NT2/D1 (cell line): Measurements from ENCODE around the gene ZNF408.

Experiments used
- DNase-seq: peaks from one replicate; pipeline ENCODE4 v3.0.0-alpha.2; 2011; ENCODE audit warnings: low read depth, low spot score
- H3K27me3 ChIP-seq: 2 replicates; pipeline ENCODE4 v1.6.0; 2011; ENCODE audit warnings: mild to moderate bottlenecking; ENCODE audit not compliant: insufficient read length, insufficient read depth
- H3K36me3 ChIP-seq: 2 replicates; pipeline ENCODE4 v1.6.1; 2011; ENCODE audit warnings: mild to moderate bottlenecking, low read length, mixed read lengths; ENCODE audit not compliant: insufficient read depth, insufficient read length
- H3K4me1 ChIP-seq: 2 replicates; pipeline ENCODE4 v1.5.1; 2011; ENCODE audit not compliant: insufficient read depth, insufficient read length
- H3K4me3 ChIP-seq: 2 replicates; pipeline ENCODE4 v1.5.1; 2011; ENCODE audit warnings: low read depth; ENCODE audit not compliant: insufficient read length
- H3K9ac ChIP-seq: 2 replicates; pipeline ENCODE4 v1.6.0; 2011; ENCODE audit warnings: low read depth; ENCODE audit not compliant: insufficient read length
- H3K9me3 ChIP-seq: 2 replicates; pipeline ENCODE4 v1.5.1; 2011; ENCODE audit warnings: mild to moderate bottlenecking, low read length; ENCODE audit not compliant: insufficient read depth
- SUZ12 ChIP-seq: IDR thresholded peaks from 2 replicates; pipeline ENCODE4 v1.6.1; 2011; ENCODE audit not compliant: insufficient read length, insufficient read depth; ENCODE audit errors: extremely low read depth
- YY1 ChIP-seq: IDR thresholded peaks from 2 replicates; pipeline ENCODE4 v1.6.1; 2011; ENCODE audit not compliant: insufficient read length, insufficient read depth
- ZNF274 ChIP-seq: IDR thresholded peaks from 2 replicates; pipeline ENCODE4 v1.6.1; 2011; ENCODE audit warnings: mild to moderate bottlenecking, low read depth, low read length

The ZNF408 gene

GRCh38 chr11:46671958-46672315 is 28.9 kb upstream of the ZNF408 start:
- no peak overlapping the region for H3K4me3 ChIP-seq
- no peak overlapping the region for H3K9ac ChIP-seq
- H3K9me3 ChIP-seq = no peaks in the 10 kb centered on the region

GRCh38 chr11:46672381-46672839 is 28.4 kb upstream of the ZNF408 start:
- Histone ChIP-seq H3K4me1 (peaks cover 24% of the 10 kb centered on the region), H3K36me3 (peaks cover 78% of the 10 kb centered on the region), H3K27me3 (no peaks in the 10 kb centered on the region)

More at GRCh38 chr11:46671958-46672315, 28.9 kb upstream of the ZNF408 start:
- Histone ChIP-seq H3K4me1 (peaks cover 21% of the 10 kb centered on the region), H3K36me3 (peaks cover 78% of the 10 kb centered on the region), H3K27me3 (no peaks in the 10 kb centered on the region)
- no peak for DNase-seq
- no peak for TF ChIP-seq ZNF274
- TF ChIP-seq SUZ12 = no peak
- no peak for TF ChIP-seq YY1

GRCh38 chr11:46673713-46674462 is 26.9 kb upstream of the ZNF408 start:
- Histone ChIP-seq H3K9me3 (no peaks in the 10 kb centered on the region), H3K4me3 (no peak overlapping the region), H3K9ac (peak overlapping the region; percentile 37), H3K4me1 (peaks cover 36% of the 10 kb centered on the region), H3K36me3 (peaks cover 75% of the 10 kb centered on the region), H3K27me3 (no peaks in the 10 kb centered on the region)
- DNase-seq = no peak
- no peak for TF ChIP-seq YY1
- no peak for TF ChIP-seq ZNF274
- no peak for TF ChIP-seq SUZ12

More at GRCh38 chr11:46672381-46672839, 28.4 kb upstream of the ZNF408 start:
- DNase-seq = no peak
- Histone ChIP-seq H3K4me3 (no peak overlapping the region), H3K9me3 (no peaks in the 10 kb centered on the region), H3K9ac (no peak overlapping the region)
- TF ChIP-seq YY1 (no peak), ZNF274 (no peak), SUZ12 (no peak)

- H3K4me3 ChIP-seq = no peak overlapping the region
- TF ChIP-seq YY1 = no peak
- TF ChIP-seq ZNF274 = no peak
- TF ChIP-seq SUZ12 = no peak
- no peaks in the 10 kb centered on the region for H3K27me3 ChIP-seq
- peaks cover 36% of the 10 kb centered on the region for H3K4me1 ChIP-seq
- H3K9ac ChIP-seq = peak overlapping the region; percentile 37
- no peaks in the 10 kb centered on the region for H3K9me3 ChIP-seq
- H3K36me3 ChIP-seq = peaks cover 75% of the 10 kb centered on the region
- peak; percentile 92 for DNase-seq
Observed at GRCh38 chr11:46674463-46675287, 26.2 kb upstream of the ZNF408 start.

GRCh38 chr11:46675288-46675851 is 25.5 kb upstream of the ZNF408 start:
- Histone ChIP-seq H3K36me3 (peaks cover 77% of the 10 kb centered on the region), H3K4me3 (no peak overlapping the region), H3K27me3 (no peaks in the 10 kb centered on the region), H3K9ac (no peak overlapping the region), H3K9me3 (no peaks in the 10 kb centered on the region), H3K4me1 (peaks cover 36% of the 10 kb centered on the region)
- no peak for TF ChIP-seq YY1
- TF ChIP-seq ZNF274 = no peak
- TF ChIP-seq SUZ12 = no peak
- DNase-seq = no peak

GRCh38 chr11:46675949-46676348 is 24.9 kb upstream of the ZNF408 start:
- H3K4me1 ChIP-seq = peaks cover 36% of the 10 kb centered on the region

More at GRCh38 chr11:46675949-46676348, 24.9 kb upstream of the ZNF408 start:
- Histone ChIP-seq H3K36me3 (peaks cover 77% of the 10 kb centered on the region), H3K9ac (no peak overlapping the region), H3K9me3 (no peaks in the 10 kb centered on the region), H3K27me3 (no peaks in the 10 kb centered on the region), H3K4me3 (no peak overlapping the region)
- DNase-seq = no peak
- TF ChIP-seq ZNF274 (no peak), YY1 (no peak), SUZ12 (no peak)
